HG02884 (cell line): ENCODE measurements around the gene AP2B1.

Source experiments
- ATAC-seq: cut with Tn5 transposase; IDR thresholded peaks from one replicate; pipeline ENCODE4 v1.9.1; 2021; ENCODE audit warnings: mild to moderate bottlenecking, moderate library complexity; ENCODE audit not compliant: unreplicated experiment

Gene AP2B1

GRCh38 chr17:35726127-35726952 is 139.2 kb downstream of the AP2B1 start:
- ATAC-seq = no peak

- no peak for ATAC-seq
These were observed 139.9 kb downstream of the AP2B1 start for GRCh38 chr17:35726953-35727460.

GRCh38 chr17:35727635-35728034 is 140.5 kb downstream of the AP2B1 start:
- ATAC-seq = no peak

GRCh38 chr17:35728551-35728950 is 141.4 kb downstream of the AP2B1 start:
- ATAC-seq = no peak

GRCh38 chr17:35729405-35729833 is 142.3 kb downstream of the AP2B1 start:
- ATAC-seq = no peak

GRCh38 chr17:35730400-35731005 is 143.4 kb downstream of the AP2B1 start:
- no peak for ATAC-seq

GRCh38 chr17:35731239-35731916 is 144.3 kb downstream of the AP2B1 start, which contains the start of gene RASL10B:
RASL10B (plus strand) TSS chr17:35731639; CDS start chr17:35735185, 3,546 bp downstream.
- no peak for ATAC-seq

- no peak for ATAC-seq
These were observed 145.0 kb downstream of the AP2B1 start for GRCh38 chr17:35731917-35732805.

- ATAC-seq = no peak
These were observed 145.6 kb downstream of the AP2B1 start for GRCh38 chr17:35732806-35733136.

GRCh38 chr17:35733366-35733765 is 146.2 kb downstream of the AP2B1 start:
- ATAC-seq = no peak

GRCh38 chr17:35734396-35734795 is 147.3 kb downstream of the AP2B1 start:
- ATAC-seq = no peak

- no peak for ATAC-seq
These were observed 148.1 kb downstream of the AP2B1 start for GRCh38 chr17:35735036-35735805.

GRCh38 chr17:35736236-35736635 is 149.1 kb downstream of the AP2B1 start:
- no peak for ATAC-seq

- no peak for ATAC-seq
These were observed 151.5 kb downstream of the AP2B1 start for GRCh38 chr17:35738519-35739133.

GRCh38 chr17:35740216-35740615 is 153.1 kb downstream of the AP2B1 start:
- ATAC-seq = no peak

GRCh38 chr17:35740997-35741931 is 154.1 kb downstream of the AP2B1 start:
- ATAC-seq = no peak

- no peak for ATAC-seq
These were observed 155.4 kb downstream of the AP2B1 start for GRCh38 chr17:35742496-35742895.

GRCh38 chr17:35742896-35743477 is 155.9 kb downstream of the AP2B1 start:
- no peak for ATAC-seq
